GM21723 (cell line): Measurements from ENCODE around the gene PTPRK.
"Not testable (repeated sequence)": the region's sequence is repeated elsewhere in the genome, so short reads cannot be mapped to it uniquely, and the experiment has no call there.

Experiments
- ATAC-seq: cut with Tn5 transposase; IDR thresholded peaks from one replicate; pipeline ENCODE4 v1.9.1; 2021; ENCODE audit warnings: mild to moderate bottlenecking, moderate library complexity; ENCODE audit not compliant: unreplicated experiment

Gene PTPRK

GRCh38 chr6:127939442-127940066, 580.8 kb downstream of the PTPRK start:
- no peak for ATAC-seq

GRCh38 chr6:127938701-127939100, 581.7 kb downstream of the PTPRK start:
- no peak for ATAC-seq

GRCh38 chr6:127937747-127938146, 582.7 kb downstream of the PTPRK start:
- no peak for ATAC-seq

GRCh38 chr6:127937102-127937501, 583.3 kb downstream of the PTPRK start:
- ATAC-seq, result no peak

GRCh38 chr6:127934956-127935355, 585.4 kb downstream of the PTPRK start:
- no peak for ATAC-seq

- no peak for ATAC-seq
Observed at GRCh38 chr6:127933852-127934840, 586.3 kb downstream of the PTPRK start.

GRCh38 chr6:127933137-127933536, 587.3 kb downstream of the PTPRK start:
- ATAC-seq, result no peak

GRCh38 chr6:127932708-127933107, 587.7 kb downstream of the PTPRK start:
- no peak for ATAC-seq

- not testable (repeated sequence) for ATAC-seq
Observed at GRCh38 chr6:127926441-127926840, 594.0 kb downstream of the PTPRK start.

- no peak for ATAC-seq
Observed at GRCh38 chr6:127924440-127924839, 596.0 kb downstream of the PTPRK start.

- no peak for ATAC-seq
Observed at GRCh38 chr6:127924031-127924430, 596.4 kb downstream of the PTPRK start.

- no peak for ATAC-seq
Observed at GRCh38 chr6:127923135-127923534, 597.3 kb downstream of the PTPRK start.

- no peak for ATAC-seq
Observed at GRCh38 chr6:127921982-127922381, 598.4 kb downstream of the PTPRK start.

- ATAC-seq, result no peak
Observed at GRCh38 chr6:127920804-127921203, 599.6 kb downstream of the PTPRK start.
